B cell (primary cell): ENCODE results near the gene STEEP1.

Source experiments
- EZH2 ChIP-seq: IDR thresholded peaks from 2 replicates; pipeline ENCODE4 v1.6.1; 2012; ENCODE audit warnings: borderline replicate concordance, low read depth, mild to moderate bottlenecking, moderate library complexity, low read length; ENCODE audit not compliant: insufficient read depth, poor library complexity, severe bottlenecking
- TF ChIP-seq, protein P1 (sequence below): fragments of 200-600 bp; IDR thresholded peaks from one replicate; pipeline ENCODE4 v1.8.0; 2022; ENCODE audit warnings: antibody characterized with exemption, mild to moderate bottlenecking

DNA sequence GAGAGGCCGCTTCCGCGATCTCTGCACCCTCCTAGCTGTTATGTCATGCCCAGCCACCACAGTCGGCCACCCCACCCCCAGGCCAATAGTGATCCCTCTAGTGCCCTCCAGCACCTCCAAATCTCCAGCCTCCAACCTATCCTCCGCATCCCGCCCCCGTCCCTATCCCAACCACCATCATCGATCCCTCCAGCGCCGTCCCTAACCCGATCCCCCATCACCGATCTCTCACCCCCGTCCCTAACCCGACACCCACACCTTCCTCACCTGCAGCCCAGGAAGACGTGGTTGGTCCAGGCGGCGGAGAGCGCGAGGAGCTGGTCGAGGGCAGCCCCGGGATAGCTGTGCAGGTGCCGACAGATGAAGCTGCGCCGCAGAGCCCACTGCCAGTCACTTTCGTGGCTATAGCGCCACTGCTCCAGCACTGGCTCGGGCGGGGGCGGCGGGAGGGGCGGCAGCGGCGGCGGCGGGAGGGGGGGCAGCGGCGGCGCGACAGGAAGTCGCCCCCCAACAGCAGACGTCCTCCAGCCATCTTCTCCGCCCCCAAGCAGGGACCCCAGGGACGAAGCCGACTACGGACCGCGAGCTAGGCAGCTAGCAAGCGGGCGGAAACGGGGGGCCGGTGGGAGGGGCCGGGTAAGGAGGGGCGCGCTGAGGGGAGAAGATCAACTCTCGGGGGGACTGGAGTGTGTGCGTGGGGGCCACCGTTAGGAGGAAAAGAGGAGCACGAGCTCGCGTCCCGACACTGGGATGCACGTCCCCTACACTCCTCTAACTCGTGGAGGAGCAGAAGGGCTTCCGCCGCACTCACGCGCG is 40.5 kb upstream of the STEEP1 start:
- TF ChIP-seq, protein P1, sequence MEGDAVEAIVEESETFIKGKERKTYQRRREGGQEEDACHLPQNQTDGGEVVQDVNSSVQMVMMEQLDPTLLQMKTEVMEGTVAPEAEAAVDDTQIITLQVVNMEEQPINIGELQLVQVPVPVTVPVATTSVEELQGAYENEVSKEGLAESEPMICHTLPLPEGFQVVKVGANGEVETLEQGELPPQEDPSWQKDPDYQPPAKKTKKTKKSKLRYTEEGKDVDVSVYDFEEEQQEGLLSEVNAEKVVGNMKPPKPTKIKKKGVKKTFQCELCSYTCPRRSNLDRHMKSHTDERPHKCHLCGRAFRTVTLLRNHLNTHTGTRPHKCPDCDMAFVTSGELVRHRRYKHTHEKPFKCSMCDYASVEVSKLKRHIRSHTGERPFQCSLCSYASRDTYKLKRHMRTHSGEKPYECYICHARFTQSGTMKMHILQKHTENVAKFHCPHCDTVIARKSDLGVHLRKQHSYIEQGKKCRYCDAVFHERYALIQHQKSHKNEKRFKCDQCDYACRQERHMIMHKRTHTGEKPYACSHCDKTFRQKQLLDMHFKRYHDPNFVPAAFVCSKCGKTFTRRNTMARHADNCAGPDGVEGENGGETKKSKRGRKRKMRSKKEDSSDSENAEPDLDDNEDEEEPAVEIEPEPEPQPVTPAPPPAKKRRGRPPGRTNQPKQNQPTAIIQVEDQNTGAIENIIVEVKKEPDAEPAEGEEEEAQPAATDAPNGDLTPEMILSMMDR: no peak
- no peak for TF ChIP-seq EZH2
